ENCODE results near the gene MBD3.

Gene MBD3

DNA sequence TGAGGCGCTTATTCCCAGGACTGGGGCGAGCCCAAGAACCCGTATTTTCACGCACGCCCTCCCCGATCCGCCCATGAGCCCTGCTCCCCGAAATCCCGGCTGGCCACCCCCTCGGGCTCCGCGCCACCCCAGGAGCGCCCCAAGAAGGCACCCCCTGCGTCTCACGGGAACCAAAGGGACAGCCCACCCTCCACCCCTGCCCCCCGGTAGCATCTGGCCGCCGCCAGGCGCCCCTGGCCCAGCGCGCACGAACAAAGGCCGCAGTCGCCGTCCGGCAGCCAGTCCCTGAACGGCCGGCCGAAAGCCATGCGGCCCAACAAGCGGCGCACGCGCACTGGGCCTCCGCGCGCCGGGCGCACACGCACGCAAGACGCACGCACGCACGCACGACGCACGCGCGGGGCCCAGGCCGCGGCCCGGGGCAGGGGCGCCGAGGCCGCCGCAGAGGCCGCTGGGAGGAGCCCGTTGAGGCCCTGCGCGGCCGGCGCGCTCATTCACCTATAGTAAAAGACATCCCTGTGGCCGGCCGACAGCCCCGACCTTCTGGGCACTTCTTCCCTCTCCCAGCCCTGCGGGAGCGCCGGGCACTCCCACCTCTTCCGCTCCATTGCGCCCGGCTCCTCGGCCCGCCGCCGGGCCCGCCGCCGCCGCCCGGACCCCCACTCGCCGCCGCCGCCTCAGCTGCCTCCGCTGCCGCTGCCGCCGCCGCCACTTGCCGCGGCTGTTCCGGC, 476 bp downstream of the MBD3 start:
- peak; percentile 30 to 88 for DNase-seq

DNA sequence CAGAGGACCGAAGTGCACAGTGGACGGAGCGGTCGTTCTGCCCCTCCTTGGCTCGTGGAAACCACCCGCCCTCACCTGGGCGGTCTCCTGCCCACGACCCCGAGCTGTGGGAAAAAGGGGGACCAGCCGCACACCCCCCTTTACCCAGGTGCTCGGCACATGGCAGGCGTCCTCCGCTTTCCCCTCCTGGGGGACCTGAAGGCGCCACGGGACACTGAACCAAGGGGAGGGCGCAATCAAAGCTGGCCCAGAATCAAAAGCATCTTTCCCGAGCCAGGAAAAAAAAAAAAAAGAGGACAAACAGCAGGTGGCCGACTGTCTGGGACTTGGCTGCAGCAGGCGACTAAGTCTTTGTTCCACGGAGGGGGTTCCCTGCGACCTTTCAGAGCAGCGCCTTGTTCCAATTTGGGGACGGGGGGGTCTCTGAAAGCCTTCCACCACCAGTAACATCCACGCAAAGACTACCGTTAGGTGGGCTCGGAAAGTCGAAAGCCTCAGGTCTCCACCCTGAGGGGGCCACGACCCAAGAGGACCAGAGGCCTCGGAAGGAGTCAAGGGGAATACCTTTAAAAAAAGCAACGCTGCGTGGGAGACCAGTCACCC, 1.1 kb downstream of the MBD3 start:
- DNase-seq, result no peak

DNA sequence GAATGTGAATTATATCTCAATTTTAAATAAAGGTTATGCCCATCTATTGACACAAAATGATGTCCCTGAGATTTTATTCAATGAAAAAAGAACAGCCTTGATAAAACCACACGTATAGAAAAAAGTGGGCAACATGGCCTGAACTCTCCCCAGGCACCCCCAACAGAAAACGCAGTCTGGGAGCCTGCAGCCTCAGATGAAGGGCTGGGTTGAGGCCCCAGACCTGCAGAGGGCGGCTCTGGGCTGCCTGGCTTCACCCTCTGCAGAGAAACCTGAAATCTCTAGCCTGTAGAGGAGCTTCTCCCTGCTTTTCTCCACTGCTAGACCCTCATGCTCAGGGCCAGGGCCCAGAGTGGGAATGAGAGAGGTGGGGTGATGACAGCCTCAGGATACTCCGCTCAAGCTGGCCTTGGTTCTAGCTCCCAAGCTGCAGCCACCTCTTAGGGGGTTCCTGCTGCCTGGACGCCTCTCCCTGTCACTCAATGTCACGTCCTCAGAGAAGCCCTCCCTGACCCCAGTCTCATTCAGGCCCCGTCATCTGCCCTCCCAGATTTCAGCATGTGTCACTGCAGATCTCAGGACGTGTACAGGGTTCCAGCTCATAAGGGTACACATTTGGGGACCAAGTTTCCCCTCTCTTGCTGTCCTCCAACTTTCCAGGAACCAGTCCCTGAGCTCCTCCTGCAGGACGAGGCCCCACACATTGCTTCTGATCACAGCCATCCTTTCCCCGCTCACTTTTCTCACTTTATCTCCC, 1.8 kb downstream of the MBD3 start:
- peak in 1 of 2 experiments; percentile 17 for DNase-seq

DNA sequence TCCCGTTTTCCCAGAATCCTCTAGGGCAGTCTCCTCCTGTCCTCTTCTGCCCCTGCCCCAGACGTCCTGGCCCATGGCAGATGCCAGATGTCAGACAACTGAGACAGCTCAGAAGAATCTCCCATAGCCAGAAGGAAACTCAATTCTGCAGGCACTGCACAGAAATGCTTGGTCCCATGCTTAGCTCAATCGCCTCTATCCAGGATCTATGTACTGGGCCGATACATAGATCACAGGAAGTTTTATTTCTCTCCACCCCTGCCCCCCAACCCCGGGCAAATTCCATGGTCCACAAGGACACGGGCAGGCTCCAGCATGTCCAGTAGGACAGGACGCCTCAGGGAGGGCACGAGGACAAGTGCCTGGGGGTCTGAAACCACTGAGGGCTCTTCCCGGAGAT, 4.8 kb downstream of the MBD3 start:
- no peak for DNase-seq

DNA sequence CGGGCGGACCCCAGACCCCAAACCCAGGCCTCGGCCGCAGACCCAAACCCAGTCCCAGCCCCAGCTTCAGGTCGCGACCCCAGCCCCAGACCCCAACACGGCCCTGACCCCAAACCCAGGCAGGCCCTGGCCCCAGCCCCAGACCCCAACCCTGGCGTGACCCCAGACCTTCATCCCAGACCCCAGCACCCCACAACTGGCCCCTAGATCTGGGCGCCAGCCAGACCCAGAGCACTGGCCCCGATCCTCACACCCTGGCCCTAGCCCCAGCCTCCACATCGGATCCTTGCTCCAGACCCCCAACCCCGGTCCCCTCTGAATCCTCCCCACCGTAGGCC, 7.5 kb downstream of the MBD3 start:
- no peak for DNase-seq

DNA sequence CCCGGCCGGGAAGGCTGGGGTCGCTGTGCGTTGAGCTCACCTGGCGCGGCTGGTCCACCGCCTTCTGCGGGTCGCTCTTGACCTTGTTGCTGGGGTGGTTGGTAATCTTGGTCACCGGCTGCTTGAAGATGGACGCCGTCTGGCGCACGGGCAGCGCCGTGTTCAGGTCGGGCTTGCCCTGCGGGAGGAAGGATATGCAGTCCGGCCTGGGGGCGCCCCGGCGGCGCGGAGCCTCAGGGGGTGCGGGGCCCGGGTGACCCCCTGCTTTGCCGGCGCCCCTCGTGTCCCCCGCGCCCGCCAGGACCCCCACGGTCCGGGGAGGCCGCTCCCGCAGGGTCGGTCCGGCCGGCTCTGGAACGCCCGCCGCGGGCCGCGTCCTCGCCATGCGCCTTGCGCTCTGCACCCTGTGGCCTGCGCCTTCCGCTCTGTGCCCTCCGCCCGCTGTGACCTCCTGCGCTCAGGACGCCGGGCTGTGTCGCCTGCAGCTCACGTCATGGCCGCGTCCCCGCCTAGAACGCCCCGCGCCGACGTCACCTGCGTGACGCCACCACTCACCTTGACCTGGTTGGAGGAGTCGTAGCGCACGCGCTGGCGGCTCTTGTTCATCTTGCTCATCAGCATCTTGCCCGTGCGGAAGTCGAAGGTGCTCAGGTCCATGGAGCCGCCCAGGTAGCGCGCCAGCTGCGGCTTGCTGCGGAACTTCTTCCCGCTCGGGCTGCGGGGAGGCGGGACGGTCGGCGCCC, 8.0 kb downstream of the MBD3 start:
- DNase-seq, result no peak

DNA sequence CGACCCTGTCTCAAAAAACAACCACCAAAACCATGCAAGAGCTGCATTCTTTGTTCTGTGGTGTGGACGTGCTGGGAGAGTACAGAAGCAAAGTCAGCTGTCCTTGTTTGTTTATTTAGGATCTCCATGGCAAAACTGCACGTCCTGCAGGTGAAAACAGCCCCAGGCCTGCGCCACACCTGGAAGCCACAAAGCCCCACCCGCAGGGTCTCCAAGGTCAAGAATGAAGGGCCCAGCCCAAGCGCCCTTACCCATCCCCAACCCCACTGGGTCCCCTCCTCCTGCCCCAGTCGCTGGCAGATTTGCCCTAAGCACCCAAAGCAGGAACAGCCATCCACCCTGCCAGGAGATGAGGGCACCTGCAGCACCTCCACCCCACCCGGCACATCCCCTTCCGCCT, 10.5 kb downstream of the MBD3 start:
- no peak for DNase-seq

DNA sequence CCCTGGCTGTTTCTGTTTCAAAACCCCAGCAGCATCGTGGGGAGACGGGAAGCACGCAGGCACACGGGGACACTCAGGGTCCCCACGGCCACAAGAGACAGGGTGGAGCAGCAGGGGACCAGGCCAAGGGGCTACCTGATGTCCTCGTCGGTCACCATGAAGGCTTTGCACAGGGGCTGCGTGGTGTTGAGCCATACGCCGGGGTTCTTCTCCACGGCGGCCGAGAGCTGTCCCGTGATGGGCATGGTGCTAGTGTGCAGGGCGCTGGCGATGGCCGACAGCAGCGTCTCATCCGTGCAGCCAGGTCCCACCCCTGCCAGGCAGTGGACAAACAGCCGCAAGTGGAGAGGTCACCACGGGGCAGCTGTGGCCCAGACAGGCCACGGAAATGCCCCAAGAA, 11.7 kb downstream of the MBD3 start:
- DNase-seq, result no peak

DNA sequence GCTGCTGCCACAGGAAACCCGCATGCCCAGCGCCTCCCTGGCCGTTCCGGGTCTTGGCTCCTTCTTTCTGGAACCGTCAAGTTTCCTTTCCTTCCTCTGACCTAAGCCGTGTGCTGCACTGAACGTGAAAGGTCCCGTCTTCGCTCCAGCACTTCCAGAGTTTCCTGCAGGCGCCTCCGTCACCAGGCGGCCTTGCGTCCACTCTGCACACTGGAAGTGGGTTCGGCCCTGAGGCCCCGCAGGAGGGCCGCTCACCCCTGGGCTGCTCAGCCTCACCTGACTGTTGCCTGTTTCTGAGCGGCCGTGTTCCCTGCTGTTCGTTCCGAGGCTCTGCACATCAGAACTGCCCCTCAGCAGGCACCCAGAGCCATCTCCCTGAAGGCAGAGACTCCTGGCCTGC, 12.3 kb downstream of the MBD3 start:
- no peak for DNase-seq

DNA sequence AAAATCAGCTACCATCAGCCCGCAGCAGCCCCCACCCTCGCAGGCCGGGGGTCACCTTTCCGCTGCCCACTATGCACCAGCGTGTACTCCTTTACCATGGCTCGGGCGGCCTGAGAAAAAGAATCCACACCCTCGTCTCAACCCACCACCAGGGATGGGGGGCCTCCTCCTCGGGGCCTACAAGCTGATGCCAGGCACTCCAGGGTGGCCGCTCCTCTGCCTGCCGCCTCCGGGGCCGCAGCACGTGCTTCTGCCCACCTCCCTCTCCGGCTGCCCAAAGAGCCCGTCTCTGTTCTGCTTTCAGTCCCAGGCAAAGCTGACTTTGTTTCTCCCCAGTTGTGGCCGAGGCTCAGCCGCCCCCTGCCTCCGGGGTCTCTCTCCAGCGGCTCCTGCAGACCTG, 13.4 kb downstream of the MBD3 start:
- no peak for DNase-seq

DNA sequence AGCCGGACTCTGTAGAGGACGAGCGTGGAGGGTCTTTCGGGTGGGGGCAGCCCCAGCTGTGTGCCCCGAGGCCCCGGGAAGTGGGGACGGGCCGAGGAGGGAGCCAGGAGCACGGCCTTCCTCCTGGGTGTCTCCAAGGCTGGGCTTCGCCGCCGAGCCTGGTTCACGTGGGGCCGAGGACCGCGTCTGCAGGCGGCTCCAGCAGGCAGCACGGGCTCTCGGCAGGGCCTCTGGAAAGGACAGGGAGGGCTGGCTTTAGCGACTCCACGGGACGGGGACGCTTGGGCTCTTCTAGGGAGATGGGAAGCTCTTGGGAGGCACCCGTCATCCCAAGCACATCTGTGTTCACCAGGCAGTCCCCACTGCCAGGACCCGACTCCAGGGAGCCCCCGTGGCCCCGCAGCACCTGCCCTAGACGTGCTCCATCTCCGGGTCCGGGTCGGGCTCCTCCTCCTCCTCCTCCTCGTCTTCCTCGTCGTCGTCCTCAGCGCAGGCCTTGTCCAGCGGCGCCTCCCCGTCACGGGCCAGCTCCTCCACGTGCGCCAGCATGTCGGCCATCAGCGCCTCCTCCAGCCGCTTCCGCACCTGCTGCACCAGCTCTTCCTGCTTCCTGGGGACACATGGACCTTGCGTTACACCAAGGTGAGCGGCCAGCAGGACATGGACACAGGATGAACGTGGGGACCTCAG, 14.6 kb downstream of the MBD3 start:
- DNase-seq, result no peak

DNA sequence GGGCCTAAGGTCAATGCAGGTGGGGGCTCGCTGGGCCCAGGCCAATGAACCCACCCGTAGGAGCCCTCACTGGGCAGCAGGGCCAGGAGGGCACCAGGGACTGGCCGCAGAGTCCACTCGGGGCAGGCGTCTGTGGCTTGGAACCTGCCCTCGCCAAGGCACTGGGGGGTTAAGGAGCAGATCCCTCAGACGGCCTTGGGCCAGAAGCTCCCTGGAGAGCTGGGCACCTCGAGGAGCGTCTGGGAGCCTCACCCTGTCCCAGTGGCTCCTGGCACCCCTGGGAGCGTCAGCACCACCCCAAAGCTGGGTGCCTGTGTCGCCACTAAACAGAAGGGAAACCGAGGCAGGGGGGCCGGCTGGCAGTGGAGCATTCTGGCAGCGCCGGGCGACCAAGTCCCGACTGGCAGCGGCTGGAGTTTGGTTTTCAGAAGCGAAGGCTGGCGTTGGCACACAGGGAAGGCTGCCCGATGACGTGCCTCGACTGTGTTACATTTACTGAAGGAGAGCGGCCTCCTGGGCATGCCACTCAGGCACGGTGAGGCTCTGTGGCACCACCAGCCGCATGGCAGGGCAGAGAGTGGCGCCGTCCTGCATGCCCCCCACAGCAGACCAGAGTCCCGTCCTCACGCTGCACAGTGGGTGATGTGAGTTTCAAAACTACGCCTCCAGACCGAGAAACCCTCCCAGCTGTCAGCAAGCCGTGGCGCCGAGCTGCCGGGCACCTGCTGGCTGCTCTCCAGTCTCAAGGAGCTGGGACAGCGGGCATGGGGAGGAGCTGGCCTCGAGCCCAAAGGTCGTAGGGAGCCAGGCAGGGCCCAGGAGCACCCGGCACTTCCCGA, 15.4 kb downstream of the MBD3 start:
- DNase-seq, result no peak

DNA sequence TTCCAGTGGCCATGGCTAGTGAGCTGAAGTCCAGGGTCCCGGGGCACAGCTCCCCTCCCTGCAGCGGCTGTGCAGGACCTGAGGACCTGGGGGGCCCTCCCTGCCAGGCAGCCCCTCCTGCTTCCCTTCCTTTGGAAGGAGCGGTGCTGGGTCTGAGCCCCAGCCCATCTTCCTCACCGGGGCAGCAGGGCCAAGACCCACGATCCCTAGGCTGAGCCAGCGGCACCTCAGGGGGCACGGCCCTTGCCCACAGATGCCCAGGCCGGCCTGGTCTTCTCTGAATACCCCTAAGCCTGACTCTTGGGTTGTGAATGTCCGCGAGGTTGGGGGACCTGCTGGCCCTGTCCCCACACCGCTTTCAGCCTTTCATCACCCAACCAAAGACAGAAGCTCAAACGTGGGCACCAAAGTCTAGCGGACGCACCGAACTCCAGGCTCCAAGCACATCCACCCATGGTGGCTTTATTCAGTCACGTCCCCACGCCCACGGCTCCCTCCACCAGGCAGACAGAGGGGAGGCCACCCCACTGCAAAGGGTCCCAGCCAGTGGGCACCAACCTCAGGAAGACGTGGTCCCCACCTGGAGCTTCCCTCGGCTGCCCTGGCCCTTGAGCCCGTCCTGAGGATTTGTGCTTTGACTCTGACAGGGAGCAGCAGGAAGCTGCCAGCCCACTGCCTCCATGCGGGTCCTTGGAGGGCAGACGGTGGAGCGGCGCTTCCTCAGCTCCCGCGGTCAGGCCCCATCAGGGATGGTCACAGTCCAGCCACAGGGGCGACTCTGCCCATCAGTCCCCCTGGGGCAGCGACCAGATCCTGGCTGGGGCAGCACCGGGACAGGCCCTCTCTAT, 16.2 kb downstream of the MBD3 start:
- DNase-seq, result no peak

DNA sequence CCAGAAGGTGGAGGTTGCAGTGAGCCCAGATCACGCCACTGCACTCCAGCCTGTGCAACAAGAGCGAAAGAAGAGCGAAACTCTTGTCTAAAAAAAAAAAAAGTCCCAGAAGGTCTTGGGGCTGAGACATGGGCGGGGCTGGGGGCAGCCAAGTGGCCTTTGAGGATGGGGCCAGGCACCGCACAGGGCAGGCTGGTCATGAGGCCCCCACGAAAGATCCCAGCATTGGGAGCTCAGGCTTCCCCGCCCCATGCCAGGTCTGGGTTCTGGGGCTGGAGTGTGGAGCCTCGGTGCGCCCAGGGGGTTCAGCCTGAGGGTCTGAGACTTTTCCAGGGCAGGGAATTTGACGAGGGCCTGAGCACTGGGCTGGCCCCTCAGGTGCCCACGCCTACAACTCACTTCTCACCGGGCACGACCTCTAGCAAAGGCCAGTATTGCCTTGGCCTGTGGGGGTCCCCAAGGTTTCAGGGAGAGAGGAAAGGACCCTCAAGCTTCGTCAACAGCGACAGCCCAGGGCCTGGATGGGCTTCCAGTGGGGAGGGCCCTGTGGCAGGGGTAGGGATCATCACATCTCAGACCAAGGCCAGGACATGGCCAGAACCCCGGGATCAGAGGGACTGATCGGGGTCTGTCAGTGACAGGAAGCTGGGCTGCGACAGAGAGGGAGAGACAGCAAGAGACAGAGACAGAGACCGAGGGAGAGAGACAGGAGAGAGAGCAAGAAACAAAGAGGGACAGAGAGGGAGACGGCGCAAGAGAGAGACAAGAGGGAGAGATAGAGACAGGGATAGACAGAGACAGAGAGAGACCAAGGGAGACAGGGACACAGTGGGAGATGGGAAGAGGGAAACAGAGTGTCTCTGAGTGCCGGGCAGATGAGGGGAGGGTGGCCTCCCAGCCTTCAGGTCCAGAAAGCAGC, 17.1 kb downstream of the MBD3 start:
- DNase-seq, result no peak

DNA sequence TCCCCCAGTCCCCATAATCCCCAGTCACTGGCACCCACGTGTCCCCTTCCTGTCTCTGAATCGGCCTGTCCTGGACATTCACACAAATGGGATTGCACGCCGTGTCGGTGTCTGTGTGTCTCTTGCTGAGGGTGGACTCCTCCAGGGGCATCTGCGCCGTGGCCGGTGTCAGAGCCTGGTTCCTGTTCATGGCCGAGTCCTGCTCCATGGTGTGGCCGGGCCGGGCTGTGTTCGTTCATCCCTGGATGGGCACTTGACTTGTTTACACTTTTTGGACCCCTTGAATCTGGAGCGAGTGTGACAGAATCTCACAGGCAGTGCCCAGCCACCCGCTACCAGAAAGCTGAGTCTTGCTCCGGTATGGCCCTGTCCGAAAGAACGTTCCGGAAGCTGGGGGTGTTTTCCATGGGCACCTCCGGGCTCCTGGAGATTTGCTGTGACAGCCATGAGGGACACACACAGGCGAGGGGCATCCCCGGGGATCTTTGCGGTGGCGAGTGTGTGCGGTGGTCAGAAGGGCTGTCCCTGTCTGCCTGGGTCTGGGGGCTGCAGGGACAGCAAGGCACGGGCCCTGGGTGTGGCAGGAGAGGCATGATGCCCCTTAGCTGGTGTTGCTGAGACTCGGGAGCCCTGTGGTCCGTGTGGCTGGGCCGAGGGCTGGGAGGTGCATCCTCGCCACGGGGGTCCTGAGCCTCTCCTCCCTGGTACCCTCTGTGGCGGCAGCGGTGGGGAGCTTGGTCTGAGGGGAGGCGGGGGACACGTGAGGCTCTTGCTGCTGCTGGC, 18.1 kb downstream of the MBD3 start:
- DNase-seq, result no peak

DNA sequence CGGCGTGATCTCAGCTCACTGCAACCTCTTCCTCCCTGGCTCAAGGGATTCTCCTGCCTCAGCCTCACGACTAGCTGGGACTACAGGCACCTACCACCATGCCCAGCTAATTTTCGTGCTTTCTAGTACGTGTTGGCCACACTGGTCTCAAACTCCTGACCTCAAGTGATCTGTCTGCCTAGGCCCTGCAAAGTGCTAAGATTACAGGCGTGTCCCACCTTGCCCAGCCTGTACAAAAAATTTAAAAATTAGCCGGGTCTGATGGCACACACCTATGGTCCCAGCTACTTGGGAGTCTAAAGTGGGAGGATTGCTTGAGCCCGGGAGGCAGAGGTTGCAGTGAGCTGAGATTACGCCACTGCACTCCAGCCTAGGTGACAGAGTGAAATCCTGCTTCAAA, 19.9 kb downstream of the MBD3 start:
- no peak for DNase-seq

DNA sequence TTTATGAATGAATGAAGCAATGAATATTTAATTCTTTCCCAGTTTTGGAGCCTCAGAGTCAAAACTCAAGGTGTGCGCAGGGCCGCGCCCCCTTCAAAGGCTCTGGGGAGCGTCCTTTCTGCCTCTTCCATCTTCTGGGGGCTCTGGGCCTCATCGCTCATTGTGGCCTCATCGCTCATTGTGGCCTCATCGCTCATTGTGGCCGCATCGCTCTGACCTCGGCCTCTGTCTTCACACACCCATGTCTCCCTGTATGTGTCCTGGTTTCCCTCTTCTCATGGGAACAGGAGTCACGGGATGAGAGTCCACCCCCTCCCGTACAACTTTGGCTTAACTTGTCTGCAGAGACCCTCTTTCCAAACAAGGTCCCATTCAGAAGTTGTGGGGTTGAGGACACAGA, 21.3 kb downstream of the MBD3 start:
- DNase-seq, result no peak

DNA sequence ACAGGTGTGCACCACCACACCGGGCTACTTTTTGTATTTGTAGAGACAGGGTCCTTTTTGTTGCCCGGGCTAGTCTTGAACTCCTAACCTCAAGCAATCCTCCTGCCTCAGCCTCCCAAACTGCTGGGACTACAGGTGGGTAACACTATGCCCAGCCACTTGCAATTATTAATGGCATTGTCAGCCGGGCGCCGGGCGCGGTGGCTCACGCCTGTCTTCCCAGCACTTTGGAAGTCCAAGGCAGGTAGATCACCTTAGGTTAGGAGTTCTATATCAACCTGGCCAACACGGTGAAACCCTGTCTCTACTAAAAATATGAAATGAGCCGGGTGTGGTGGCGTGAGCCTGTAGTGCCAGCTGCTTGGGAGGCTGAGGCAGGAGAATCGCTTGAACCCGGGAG, 21.8 kb downstream of the MBD3 start:
- DNase-seq, result no peak

DNA sequence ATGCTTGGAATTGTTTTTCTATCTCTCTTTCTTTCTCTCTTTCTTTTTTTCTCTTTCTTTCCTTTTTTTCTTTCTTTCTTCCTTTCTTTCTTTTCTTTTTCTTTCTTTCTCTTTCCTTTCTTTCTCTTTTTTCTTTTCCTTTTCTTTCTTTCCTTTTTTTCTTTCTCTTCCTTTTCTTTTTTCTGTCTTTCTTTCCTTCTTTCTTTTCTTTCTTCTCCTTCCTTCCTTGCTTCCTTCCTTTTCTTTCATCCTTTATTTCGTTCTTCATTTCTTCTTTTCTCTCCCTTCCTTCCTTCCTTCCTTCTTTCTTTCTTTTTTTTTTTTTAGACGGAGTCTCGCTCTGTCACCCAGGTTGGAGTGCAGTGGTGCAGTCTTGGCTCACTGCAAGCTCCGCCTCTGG, 22.7 kb downstream of the MBD3 start:
- no peak for DNase-seq

Data from NCI-H526 (cell line).